ENCODE measurements around the gene PON1.

DNA sequence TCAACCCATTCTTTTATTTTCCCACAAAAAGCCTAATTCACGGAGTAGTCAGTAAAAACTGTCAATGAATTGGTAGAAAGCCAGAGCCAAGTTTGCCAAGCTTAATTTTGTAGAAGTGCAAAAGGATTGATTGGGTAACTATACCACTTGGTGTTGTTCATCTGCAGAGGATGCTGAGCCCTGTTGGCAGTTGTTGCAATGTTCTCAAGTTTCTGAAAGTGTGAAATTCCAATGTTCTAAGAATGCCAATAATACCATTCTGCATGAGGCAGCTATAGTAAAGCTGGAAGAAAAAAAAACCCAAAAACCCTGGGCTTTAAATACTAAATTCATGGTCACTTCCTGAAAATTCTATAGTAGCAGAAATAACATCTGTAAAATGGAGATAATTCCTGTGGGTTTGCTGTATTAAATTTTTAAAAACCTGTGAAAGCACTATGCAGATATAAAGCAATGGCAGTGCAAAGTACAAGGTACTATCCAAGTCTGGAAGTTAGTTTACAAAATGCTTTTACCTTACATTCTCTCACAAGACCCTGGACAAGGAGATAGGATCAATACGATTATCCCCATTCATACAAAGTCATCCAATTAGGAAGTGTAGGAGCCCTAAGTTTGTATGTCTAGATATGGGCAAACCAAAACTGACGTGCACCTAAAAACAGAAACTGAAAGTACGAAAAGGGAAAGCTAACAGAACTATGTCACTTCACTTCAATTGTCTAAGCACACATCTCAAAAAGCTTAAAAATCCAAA lies 6.0 kb upstream of the PON1 start:
- TF ChIP-seq POLR2AphosphoS5 (IDR thresholded peaks at IDR 0.05; ENCODE audit: borderline replicate concordance, low read depth, low read length): no peak
- TF ChIP-seq EZH2 (IDR thresholded peaks at IDR 0.05): no peak
- no peak for TF ChIP-seq FOXP2 (optimal IDR thresholded peaks at IDR 0.05; ENCODE audit: control extremely low read depth, extremely low read length, insufficient read depth)

Measured in SK-N-MC (cell line).